Activated CD4-positive, alpha-beta T cell treated with anti-CD3 and anti-CD28 coated beads, Interleukin-10, Interleukin-2, amounts not matched to agents 100 ng/mL and 50 ng/mL, durations not matched to agents 16 hours and 8 hours (primary cell): ENCODE measurements around the gene APOL4.

Experiments
- DNase-seq: peaks from one replicate; pipeline ENCODE4 v3.0.0-alpha.2; 2020

Gene APOL4

GRCh38 chr22:36151006-36151595 is 50.5 kb downstream of the APOL4 start:
- no peak for DNase-seq

GRCh38 chr22:36149441-36149840 is 52.2 kb downstream of the APOL4 start:
- DNase-seq: no peak

DNA sequence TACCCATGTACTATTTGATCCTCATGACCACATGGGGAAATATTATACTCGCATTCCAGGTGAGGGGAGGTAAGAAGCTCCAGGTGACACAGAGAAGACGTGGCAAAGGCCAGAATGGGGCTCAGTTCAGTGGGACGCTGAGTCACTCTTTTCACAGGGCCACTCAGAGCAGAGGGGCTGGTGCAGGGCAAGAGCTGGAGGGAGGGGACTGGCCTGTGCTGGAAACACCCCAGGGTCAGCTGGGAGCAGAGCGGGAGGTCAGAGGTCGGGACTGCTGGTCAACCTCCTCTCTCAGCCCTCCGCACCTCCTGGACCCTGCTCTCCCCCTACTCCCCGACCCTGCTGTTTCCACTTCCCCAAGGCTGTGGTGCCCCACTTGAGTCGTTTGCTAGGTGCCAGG is 53.2 kb downstream of the APOL4 start:
- no peak for DNase-seq

GRCh38 chr22:36147196-36147791 is 54.3 kb downstream of the APOL4 start:
- no peak for DNase-seq

DNA sequence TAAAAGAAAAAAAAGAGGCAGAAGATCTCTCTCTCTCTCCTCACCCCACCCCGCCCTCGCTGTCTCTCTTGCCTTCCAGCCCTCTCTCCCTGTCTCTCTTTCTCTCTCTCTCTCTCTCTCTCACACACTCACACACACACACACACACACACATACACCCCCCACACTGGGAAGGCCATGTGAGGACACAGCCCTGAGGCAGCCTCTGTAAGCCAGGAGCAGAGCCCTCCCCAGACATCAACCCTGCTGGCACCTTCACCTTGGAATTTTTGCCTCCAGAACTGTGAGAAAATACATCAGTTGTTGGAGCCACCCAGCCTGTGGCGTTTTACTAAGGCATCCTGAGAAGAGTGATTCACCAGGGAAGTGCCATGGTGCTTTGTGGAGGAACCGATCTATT is 55.7 kb downstream of the APOL4 start:
- no peak for DNase-seq

- peak; percentile 39 for DNase-seq
Observed at GRCh38 chr22:36144886-36145541, 56.6 kb downstream of the APOL4 start.

GRCh38 chr22:36143956-36144355 is 57.7 kb downstream of the APOL4 start:
- no peak for DNase-seq

GRCh38 chr22:36143066-36143815 is 58.4 kb downstream of the APOL4 start:
- no peak for DNase-seq

DNA sequence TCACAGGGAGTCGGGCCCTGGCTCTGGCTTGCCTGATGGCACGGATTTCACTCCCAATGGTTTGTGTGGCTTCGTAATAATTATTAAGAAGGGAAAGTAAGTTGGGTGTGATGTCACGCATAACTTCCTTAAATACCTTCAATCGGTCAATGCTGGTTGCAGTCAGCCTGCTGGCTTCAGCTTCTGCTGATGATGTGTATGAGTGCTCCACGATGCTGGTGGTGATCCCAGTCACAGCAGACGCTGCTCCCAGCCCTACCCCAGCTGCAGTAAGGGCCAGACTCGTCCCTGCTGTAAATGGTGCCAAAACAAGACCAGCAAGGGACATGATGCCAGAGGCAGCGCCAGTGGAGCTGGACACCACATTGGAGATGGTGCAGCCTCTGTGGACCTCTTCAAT is 60.1 kb downstream of the APOL4 start:
- no peak for DNase-seq
